K562 (cell line): Measurements from ENCODE around the gene GIGYF2. TPM values are rescaled to one million over a fixed set of nuclear protein-coding genes. Genes with fewer than 3 reads are reported as not detected.

Experiments
- CEBPZ ChIP-seq: fragments of 150-350 bp; IDR thresholded peaks from 2 replicates; pipeline ENCODE4 v1.6.1; 2014; ENCODE audit warnings: low read depth, mild to moderate bottlenecking, low read length, borderline replicate concordance
- GATA2 ChIP-seq: sonication (generic); formaldehyde crosslinking; IDR thresholded peaks from 2 replicates; pipeline ENCODE4 v1.4.0; 2020; ENCODE audit warnings: mild to moderate bottlenecking, missing genetic modification reagents
- HMGXB4 ChIP-seq: sonication (generic); formaldehyde crosslinking; IDR thresholded peaks from 2 replicates; pipeline ENCODE4 v1.8.1; 2023; ENCODE audit warnings: mild to moderate bottlenecking, missing genetic modification reagents
- KLF1 ChIP-seq: fragments of 450-650 bp; IDR thresholded peaks from 2 replicates; pipeline ENCODE4 v1.6.1; 2016; ENCODE audit warnings: missing genetic modification characterization, missing compliant biosample characterization
- RAD51 ChIP-seq: fragments of 450-650 bp; IDR thresholded peaks from 2 replicates; pipeline ENCODE4 v1.7.1; 2016; ENCODE audit warnings: low read depth, mild to moderate bottlenecking, borderline replicate concordance
- RCOR1 ChIP-seq, 2 experiments: IDR thresholded peaks; 2 replicates each; pipeline ENCODE4 v1.6.1; 2012; ENCODE audit warnings: low read depth in 2 of 2, low read length in 2 of 2, borderline replicate concordance in 1 of 2, improper control_type of control experiment in 1 of 2
- REST ChIP-seq, 2 experiments: fragments of 450-650 bp; formaldehyde crosslinking in 1 of 2; IDR thresholded peaks; 2 replicates each; pipeline versions ENCODE4 v1.4.0 to v1.6.1; 2014 to 2020; ENCODE audit warnings: mild to moderate bottlenecking in 2 of 2, borderline replicate concordance in 1 of 2, low read depth in 1 of 2
- SIN3B ChIP-seq: fragments of 450-650 bp; IDR thresholded peaks from 2 replicates; pipeline ENCODE4 v1.6.1; 2017; ENCODE audit warnings: low read depth, mild to moderate bottlenecking, moderate library complexity
- THAP12 ChIP-seq: fragments of 250-450 bp; sonication (Bioruptor Pico); IDR thresholded peaks from 2 replicates; pipeline ENCODE4 v1.9.0; 2021; ENCODE audit warnings: mild to moderate bottlenecking, inconsistent platforms
- polyA plus RNA-seq, 8 experiments: library from polyadenylated mRNA; depleted of rRNA in 4 of 8; stranded (reverse) in 5 of 8; unstranded in 3 of 8; fragments of >200 nt; fragmentation: Nextera tagmentation in 2 of 8; fragmentation: Illumina TruSeq in 1 of 8; extraction: Ambion mirVana in 2 of 8; extraction: Trizol in 1 of 8; gene quantifications; 2 replicates each; pipeline versions ENCODE4 v1.2.1 to v1.2.3, GENCODE V29; 2011 to 2014; ENCODE audit warnings: inconsistent platforms in 1 of 8, missing spikeins in 1 of 8
- total RNA-seq, 7 experiments: library from RNA; depleted of rRNA in 6 of 7; stranded (reverse); fragments of >200 nt in 6 of 7; fragmentation: Illumina TruSeq in 2 of 7; extraction: Trizol in 2 of 7; gene quantifications; 2 replicates each; pipeline versions ENCODE4 v1.2.1 to v1.2.3, GENCODE V29; 2011 to 2021; ENCODE audit warnings: low replicate concordance in 1 of 7

The GIGYF2 gene
- total and polyA plus RNA-seq, 9 of the 15 experiments (the other 6 are each of a cell fraction or from before 2014, with no cell fraction given): 12.7 to 52.7 (median 34.9) TPM

- TF ChIP-seq REST (IDR thresholded peaks at IDR 0.05; ENCODE audit: borderline replicate concordance) (no peak; the same call in 1 of the 2 replicates), REST (CRISPR knock-in tag; IDR thresholded peaks at IDR 0.05; ENCODE audit: low read depth) (no peak), HMGXB4 (peak; percentile 58; the same call in 1 of the 2 replicates), THAP12 (CRISPR knock-in tag) (0 out of 2 replicates have a peak, but pooled peaks have one; percentile 7), RAD51 (peak; percentile 98), RCOR1 (IDR thresholded peaks at IDR 0.05; ENCODE audit: borderline replicate concordance in 1 of 2, low read depth in 2 of 2, low read length in 2 of 2) (0 out of 4 replicates have a peak, but pooled peaks of 1 of the 2 experiments have one; percentile 13), CEBPZ (no peak), SIN3B (peak; percentile 74), KLF1 (tag) (no peak), GATA2 (no peak)
These were observed at the start of gene GIGYF2 (continued) for GRCh38 chr2:232697059-232697806.
